Measurements from ENCODE around the gene ARL11. TPM values are rescaled to one million over a fixed set of nuclear protein-coding genes. Genes with fewer than 3 reads are reported as not detected.

ARL11 gene
- total RNA-seq, 1 donor from 2014 or later = 0.20 TPM

DNA sequence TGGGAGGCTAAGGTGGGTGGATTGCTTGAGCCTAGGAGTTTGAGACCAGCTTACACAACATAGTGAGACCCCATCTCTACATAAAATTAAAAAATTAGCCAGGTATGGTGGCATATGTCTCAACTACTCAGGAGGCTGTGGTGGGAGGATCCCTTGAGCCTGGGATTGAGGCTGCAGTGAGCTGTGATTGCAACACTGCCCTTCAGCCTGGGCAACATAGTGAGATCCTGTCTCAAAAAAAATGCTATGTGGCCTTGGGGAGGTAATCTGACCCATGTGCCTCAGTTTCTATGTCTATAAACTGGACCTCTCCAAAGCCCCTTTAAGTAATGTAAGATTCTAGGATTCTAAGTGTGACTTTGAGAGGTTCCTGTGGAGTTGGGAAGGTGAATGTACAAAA lies 25.2 kb downstream of the ARL11 start:
- DNase-seq (ENCODE audit: low spot score in 2 of 2, unreplicated experiment in 2 of 2) = no peak
- TF ChIP-seq CTCF (IDR thresholded peaks at IDR 0.05; ENCODE audit: unreplicated experiment) = no peak
- H3K4me3 Mint-ChIP-seq = no peak overlapping the region
- H3K27me3 Mint-ChIP-seq (ENCODE audit: low read depth) = no peaks in the 10 kb centered on the region
- no peak overlapping the region for H3K27ac Mint-ChIP-seq
- H3K36me3 Mint-ChIP-seq = peaks cover 13% of the 10 kb centered on the region
- no peaks in the 10 kb centered on the region for H3K9me3 Mint-ChIP-seq
- no peaks in the 10 kb centered on the region for H3K4me1 Mint-ChIP-seq

- no peak overlapping the region for H3K27ac Mint-ChIP-seq
- DNase-seq (ENCODE audit: low spot score in 2 of 2, unreplicated experiment in 2 of 2) = no peak
- H3K27me3 Mint-ChIP-seq (ENCODE audit: low read depth) = no peaks in the 10 kb centered on the region
Observed at GRCh38 chr13:49654011-49654410, 25.7 kb downstream of the ARL11 start.

DNA sequence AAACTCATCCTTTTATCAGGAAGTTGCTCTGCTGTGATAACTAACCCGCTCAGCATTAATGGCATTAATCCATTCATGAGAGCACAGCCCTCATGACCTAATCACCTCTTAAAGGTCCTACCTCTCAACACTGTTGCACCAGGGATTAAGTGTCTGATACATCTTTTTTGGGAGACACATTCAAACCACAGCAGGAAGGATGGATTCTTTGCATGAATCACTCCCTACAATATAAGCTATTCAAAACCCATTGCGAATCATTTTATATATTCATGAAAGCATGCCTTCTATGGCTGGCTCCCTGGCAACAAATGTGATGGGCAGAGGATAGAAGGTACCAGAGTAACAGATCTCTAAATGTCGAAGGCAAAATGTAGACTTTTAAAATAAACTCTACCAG lies 27.6 kb downstream of the ARL11 start:
- Mint-ChIP-seq H3K9me3 (no peaks in the 10 kb centered on the region), H3K4me1 (no peaks in the 10 kb centered on the region), H3K4me3 (no peak overlapping the region), H3K27me3 (ENCODE audit: low read depth) (no peaks in the 10 kb centered on the region), H3K36me3 (peaks cover 16% of the 10 kb centered on the region), H3K27ac (no peak overlapping the region)
- TF ChIP-seq CTCF (IDR thresholded peaks at IDR 0.05; ENCODE audit: unreplicated experiment) = no peak
- DNase-seq (ENCODE audit: low spot score in 2 of 2, unreplicated experiment in 2 of 2) = no peak

More at GRCh38 chr13:49654011-49654410, 25.7 kb downstream of the ARL11 start:
- Mint-ChIP-seq H3K36me3 (peaks cover 13% of the 10 kb centered on the region), H3K4me1 (no peaks in the 10 kb centered on the region), H3K4me3 (no peak overlapping the region), H3K9me3 (no peaks in the 10 kb centered on the region)
- TF ChIP-seq CTCF (IDR thresholded peaks at IDR 0.05; ENCODE audit: unreplicated experiment) = no peak

DNA sequence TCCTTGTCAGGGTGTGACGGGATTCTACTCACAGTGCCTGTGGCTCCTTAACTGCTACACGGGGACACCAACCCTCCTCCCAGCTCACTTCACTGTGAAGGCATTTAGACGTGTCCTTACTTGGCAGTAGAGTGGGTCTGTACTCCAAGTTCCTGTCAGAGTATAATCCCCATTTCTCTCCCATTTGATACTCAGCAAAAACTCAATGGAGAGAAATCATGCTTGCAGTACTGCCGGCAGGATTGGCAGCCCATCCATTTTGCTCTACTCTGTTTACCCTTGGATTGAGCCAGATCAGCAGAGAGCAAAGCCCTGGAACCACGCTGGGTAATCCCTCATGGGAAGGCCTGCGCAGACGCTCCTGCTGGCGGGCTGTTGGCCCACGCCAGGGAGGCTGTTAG lies 28.9 kb downstream of the ARL11 start:
- H3K36me3 Mint-ChIP-seq = peaks cover 24% of the 10 kb centered on the region
- no peaks in the 10 kb centered on the region for H3K27me3 Mint-ChIP-seq (ENCODE audit: low read depth)
- H3K4me1 Mint-ChIP-seq = no peaks in the 10 kb centered on the region

DNA sequence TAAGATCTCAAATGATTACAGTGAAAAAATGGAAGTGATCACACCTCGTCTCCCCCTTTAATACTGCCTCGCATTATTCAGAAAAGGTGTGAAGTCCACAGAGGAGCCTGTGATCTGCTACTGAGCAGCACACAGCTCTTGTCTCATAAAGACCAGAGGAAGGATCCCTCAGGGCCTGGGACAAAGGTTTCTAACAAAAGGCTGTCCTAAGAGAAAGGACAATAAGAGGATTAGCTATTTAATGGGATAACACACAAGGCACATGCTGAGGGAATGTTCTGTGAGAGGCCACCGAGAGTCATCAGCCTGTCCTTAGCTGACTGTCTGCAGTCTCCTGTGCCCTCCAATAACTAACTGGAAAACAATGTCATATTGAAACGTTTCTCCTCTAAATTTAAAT lies 36.3 kb downstream of the ARL11 start:
- Mint-ChIP-seq H3K4me3 (no peak overlapping the region), H3K27ac (no peak overlapping the region), H3K4me1 (no peaks in the 10 kb centered on the region), H3K27me3 (ENCODE audit: low read depth) (no peaks in the 10 kb centered on the region), H3K9me3 (no peaks in the 10 kb centered on the region), H3K36me3 (peaks cover 42% of the 10 kb centered on the region)
- no peak for TF ChIP-seq CTCF (IDR thresholded peaks at IDR 0.05; ENCODE audit: unreplicated experiment)
- DNase-seq (ENCODE audit: low spot score in 2 of 2, unreplicated experiment in 2 of 2) = no peak

More for the DNA sequence above, 28.9 kb downstream of the ARL11 start:
- no peak for DNase-seq (ENCODE audit: low spot score in 2 of 2, unreplicated experiment in 2 of 2)
- no peak for TF ChIP-seq CTCF (IDR thresholded peaks at IDR 0.05; ENCODE audit: unreplicated experiment)
- Mint-ChIP-seq H3K27ac (no peak overlapping the region), H3K9me3 (no peaks in the 10 kb centered on the region), H3K4me3 (no peak overlapping the region)

DNA sequence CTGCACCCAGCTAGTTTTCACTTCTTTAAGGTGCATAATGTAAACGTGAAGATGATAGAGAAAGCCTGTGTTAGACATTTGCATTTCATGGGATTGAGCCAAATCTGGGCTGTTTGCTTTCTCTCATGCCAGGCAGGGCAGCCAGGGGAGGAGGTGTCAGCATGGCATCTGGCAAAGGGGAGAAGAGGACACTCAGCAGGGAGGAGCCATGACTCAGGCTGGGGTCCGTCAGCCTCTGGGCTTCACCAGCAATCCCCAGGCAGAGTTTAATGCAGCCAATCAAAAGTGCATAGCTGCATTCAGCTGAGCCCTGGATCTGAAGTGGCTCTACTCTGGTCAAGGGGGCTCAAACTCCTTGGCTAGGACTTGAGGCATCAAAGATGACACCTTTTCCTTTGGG lies 39.5 kb downstream of the ARL11 start:
- Mint-ChIP-seq H3K9me3 (no peaks in the 10 kb centered on the region), H3K4me3 (no peak overlapping the region), H3K27ac (no peak overlapping the region), H3K36me3 (peaks cover 29% of the 10 kb centered on the region), H3K27me3 (ENCODE audit: low read depth) (no peaks in the 10 kb centered on the region), H3K4me1 (peaks cover 11% of the 10 kb centered on the region)
- no peak for DNase-seq (ENCODE audit: low spot score in 2 of 2, unreplicated experiment in 2 of 2)
- no peak for TF ChIP-seq CTCF (IDR thresholded peaks at IDR 0.05; ENCODE audit: unreplicated experiment)

Data from mesothelial cell of epicardium (in vitro differentiated cells).